CD1c-positive myeloid dendritic cell (primary cell): ENCODE results near the gene GPATCH2.

ENCODE experiments used
- DNase-seq: peaks from one replicate; pipeline ENCODE4 v3.0.0-alpha.2; 2016; ENCODE audit errors: extremely low spot score

The GPATCH2 gene

DNA sequence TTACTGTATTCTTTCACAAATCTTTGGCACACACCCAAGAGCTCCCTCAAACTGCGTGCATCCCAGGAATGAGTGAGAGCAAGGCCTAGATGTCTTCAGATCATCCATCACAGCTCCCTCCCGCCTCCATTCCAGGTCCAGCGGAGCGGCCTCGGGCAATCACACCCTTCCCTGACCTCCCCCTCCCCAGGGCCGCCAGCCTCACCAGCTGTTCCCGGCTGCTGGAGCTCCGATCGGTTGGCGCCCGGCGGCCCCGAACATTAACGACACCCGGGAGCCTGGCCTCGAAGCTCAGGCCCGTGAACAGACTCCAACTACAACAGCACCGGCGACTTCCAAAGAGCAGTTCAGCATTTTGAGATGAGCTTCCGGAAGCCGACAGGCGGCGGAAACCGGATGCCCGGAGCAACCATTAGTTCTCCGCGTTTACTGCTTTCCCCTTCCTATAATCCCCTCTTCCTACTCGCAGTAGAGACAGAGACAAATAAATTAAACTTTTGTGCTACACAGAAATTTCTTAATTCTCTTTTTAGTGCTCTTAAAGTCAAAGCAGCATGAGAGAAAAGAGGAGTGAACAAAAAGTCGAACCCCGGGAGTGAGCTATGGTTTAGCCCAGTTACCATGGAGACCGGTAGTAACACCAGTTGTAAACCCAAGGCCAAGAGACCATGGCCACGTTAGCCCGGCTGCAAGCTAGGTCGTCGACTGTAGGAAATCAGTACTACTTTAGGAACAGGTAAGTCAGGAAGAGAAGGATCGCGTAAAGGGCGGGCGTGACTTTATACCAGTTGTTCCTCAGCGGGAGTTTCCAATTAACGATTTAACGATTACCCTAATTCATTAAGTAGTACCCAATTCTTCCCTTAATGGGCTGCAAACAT, at the start of gene GPATCH2, which contains the start of gene SPATA17:
Gene GPATCH2 (minus strand): TSS at position 380 of the 881 bp plus-strand sequence. CDS start 119 bp downstream, at position 261.
Gene SPATA17 (plus strand): TSS at position 634 of the 881 bp plus-strand sequence. CDS start 35 bp downstream, at position 669.
- DNase-seq: peak; percentile 91

- peak; percentile 31 for DNase-seq
Measured at GRCh38 chr1:217674028-217674729, 43.3 kb upstream of the GPATCH2 start.

DNA sequence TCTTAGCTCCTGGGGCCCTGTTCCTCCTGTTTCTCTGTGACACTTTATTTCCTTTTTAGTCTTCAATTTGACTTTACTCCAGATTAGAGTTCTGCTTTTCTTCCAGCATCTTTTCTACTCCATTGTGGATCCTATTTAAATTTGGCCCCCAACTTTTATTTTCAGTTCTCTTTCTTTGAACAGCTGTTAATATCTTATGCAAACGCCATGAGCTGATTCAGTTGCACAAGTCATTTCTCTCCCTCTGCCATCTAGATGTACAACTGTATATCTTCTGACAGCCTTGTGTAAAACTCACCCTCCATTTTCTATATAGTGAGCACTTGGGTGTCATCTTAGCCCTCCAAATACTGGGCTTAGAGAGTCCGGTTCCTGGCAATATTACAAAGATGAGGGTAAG, 42.5 kb upstream of the GPATCH2 start:
- peak; percentile 76 for DNase-seq

GRCh38 chr1:217668351-217668940, 37.6 kb upstream of the GPATCH2 start:
- no peak for DNase-seq

- DNase-seq: no peak
Measured at GRCh38 chr1:217661407-217661806, 30.5 kb upstream of the GPATCH2 start.

DNA sequence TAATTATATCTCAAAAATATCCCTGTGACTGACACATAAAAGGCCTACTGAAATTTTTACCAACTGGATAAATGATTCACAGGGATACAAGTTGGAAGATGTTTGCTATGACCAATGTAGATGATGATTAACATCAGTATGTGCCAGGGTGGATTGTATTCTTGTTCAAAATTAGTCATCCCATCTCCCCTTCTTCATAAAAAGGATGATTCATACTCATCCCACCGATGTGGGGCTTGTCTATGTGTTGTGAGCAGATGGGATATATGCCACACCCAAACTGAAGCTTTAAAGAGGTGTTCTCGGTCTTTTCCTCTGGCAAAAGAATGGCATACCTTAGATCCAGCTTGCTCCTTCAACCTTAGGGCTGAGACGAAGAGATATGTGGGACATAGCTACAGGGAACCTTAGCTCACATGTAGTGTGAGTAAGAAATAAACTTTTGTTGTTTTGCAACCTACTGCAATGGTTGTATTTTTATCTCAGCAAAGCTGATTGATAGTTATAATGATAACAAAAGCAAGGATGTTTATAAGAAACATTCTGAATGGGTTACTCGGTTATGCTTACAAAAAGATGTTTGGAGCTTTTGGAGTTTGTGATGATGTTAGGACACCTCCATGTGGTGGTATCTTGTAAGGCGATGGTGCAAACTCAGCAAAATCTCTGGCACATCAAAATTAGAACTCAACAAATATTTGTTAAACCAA, 29.6 kb upstream of the GPATCH2 start:
- no peak for DNase-seq

DNA sequence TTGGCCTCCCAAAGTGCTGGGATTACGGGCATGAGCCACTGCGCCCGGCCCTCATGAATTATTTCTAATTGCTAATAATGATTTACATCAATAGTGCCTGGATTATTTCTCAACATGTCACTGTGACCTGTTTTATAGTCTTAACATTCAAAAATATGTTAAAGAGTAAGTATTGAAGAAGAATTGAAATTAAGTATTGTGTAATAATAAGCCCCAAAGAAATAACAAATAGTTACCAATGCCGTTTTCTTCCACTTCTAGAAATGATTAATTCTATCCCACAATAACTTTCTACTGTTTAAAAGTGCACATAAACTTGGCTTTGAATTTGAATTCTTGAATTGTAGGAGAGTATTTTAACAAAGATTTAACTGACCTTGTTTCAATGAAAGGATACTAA, 19.8 kb upstream of the GPATCH2 start:
- no peak for DNase-seq

- no peak for DNase-seq
Measured at GRCh38 chr1:217647791-217648190, 16.9 kb upstream of the GPATCH2 start.

GRCh38 chr1:217642455-217642854, 11.6 kb upstream of the GPATCH2 start:
- DNase-seq: no peak

- peak; percentile 15 for DNase-seq
Measured at GRCh38 chr1:217627431-217627830, 3.5 kb downstream of the GPATCH2 start.

- DNase-seq: no peak
Measured at GRCh38 chr1:217626321-217626720, 4.6 kb downstream of the GPATCH2 start.

DNA sequence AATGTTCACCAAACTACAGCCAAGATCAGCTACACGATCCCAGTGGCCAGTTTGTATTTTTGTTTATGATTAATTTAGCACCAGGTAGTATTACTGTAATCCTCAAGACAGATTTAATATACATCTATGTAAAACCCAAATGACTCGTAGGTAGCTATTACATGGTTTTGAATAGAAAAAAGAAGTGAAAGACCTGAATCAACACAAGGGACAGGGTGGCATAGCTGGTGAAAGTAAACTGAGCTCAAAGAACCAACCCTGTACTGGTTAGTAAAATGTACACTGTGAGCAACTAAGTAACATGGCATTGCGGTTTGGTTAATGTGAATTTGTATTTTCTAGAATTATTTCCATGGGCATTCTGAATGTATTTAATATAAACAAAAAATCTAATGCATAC, 8.8 kb downstream of the GPATCH2 start:
- DNase-seq: no peak

- no peak for DNase-seq
Measured at GRCh38 chr1:217620814-217621213, 10.1 kb downstream of the GPATCH2 start.

- no peak for DNase-seq
Measured at GRCh38 chr1:217617126-217617525, 13.8 kb downstream of the GPATCH2 start.

DNA sequence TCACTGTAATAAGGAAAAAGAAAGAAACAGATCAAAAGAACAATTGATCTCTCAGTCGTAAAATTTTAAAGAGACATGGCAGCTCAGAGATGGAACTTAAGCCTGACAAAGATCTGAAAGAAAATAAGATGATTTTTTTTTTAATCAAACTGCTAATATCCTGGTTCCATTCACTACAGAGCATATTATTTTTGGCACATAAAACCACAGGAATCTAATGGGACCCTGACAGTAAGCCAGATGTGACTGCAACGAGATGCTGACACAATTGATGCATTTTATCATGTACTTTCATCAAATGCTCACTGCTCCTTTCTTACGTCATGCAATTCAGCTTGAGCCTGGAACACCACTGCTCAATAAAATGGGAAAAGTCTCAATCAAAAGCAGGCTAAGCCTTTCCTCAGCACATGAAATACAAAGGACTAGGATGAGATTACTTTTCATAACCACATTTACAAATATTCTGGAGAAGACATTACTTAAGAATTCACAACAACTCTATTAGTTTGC, 16.6 kb downstream of the GPATCH2 start:
- DNase-seq: no peak

DNA sequence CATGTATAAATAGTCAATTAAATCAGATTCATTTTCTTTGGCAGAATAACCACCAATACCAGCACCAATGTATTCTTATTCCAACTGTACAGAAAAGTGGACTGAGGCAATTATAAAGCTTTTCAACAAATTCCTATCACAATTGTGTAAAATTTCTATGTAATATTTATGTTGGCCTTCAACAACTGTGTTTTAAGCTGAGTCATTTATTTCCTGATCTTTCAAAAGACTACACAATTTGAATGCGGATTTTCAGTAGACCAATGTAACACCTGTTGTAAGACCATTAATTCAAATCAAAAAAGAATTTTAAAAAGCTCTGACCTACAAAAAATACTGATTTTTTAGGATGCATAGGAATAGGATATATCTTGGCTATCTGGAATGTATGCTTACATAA, 25.5 kb downstream of the GPATCH2 start:
- no peak for DNase-seq

- DNase-seq: no peak
Measured at GRCh38 chr1:217602380-217602779, 28.5 kb downstream of the GPATCH2 start.

GRCh38 chr1:217599154-217599553, 31.7 kb downstream of the GPATCH2 start:
- DNase-seq: no peak

DNA sequence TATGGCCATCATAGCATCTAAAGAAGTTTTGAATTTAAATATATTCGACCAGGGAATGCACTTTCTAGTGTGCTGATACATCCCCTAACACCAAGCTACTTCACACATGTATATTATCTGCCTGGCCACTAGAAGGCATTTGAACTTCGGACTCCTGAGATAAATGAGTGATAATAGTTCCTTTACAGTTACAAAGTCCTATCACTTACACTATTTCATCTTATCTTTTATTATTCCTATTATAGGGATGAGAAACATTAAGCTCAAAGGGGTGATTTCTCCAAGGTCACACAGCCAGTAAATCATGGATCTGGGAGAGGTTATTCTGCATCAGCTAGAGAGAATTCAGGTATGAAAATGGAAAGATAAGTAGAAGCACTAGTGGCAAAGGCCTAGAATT, 40.3 kb downstream of the GPATCH2 start:
- no peak for DNase-seq

DNA sequence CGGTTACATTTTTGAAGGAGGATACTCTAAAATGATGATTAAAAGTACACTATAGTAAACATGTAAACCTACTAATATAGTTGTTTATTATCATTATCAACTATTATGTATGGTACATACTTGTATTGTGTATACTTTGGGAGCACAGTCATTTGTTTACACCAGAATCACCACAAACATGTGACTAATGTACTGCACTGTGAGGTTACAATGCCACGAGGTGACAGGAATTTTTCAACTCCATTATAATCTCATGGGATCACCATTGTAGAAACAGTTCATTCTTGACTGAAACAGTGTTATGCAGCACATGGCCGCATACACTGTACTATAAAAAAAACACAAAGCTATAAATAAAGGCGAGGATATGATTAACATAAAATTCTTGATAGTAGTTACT, 44.3 kb downstream of the GPATCH2 start:
- DNase-seq: no peak

DNA sequence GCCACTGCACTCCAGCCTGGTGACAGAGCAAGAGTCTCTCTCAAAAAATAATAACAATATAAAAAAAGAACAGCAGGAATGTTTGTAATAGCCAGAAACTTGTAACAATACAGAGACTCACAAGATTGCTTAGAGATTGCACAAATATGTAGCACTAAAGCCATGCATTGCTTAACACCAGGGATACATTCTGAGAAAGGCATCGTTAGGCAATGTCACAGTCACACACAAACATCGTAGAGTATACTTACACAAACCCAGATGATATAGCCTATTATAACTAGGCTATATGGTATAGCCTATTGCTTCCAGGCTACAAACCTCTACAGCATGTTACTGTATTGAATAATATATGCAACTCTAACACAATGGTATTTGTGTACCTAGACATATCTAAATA, 45.3 kb downstream of the GPATCH2 start:
- no peak for DNase-seq
